Esophagus muscularis mucosa (tissue), 3 donors: ENCODE data around the gene MYLK.

ENCODE experiments used
- CTCF ChIP-seq, 3 experiments: fragments of 200-600 bp in 2 of 3; fragments of 450-650 bp in 1 of 3; sonication (generic) in 2 of 3; IDR thresholded peaks; one replicate each; pipeline ENCODE4 v1.5.1; 2017 to 2019; ENCODE audit warnings: antibody characterized with exemption in 3 of 3, mild to moderate bottlenecking in 2 of 3, moderate library complexity in 1 of 3
- POLR2A ChIP-seq: fragments of 450-650 bp; IDR thresholded peaks from one replicate; pipeline ENCODE4 v1.6.1; 2017; ENCODE audit warnings: antibody characterized with exemption, moderate library complexity, mild to moderate bottlenecking, low read depth
- POLR2AphosphoS5 ChIP-seq, 2 donors: sonication (generic); formaldehyde crosslinking; IDR thresholded peaks; one replicate each; pipeline ENCODE4 v1.6.1; 2017; ENCODE audit warnings: antibody characterized with exemption in 2 of 2

- no peak for TF ChIP-seq CTCF (IDR thresholded peaks at IDR 0.05)
- TF ChIP-seq POLR2A: no peak
- no peak for TF ChIP-seq POLR2AphosphoS5 (IDR thresholded peaks at IDR 0.05)
Observed at GRCh38 chr3:123722456-123722855, 161.7 kb downstream of the MYLK start.
